K562 (cell line): ENCODE data around the gene TRMT112. TPM values are rescaled to one million over a fixed set of nuclear protein-coding genes. Genes with fewer than 3 reads are reported as not detected.

Experiments used
- CREBBP ChIP-seq: IDR thresholded peaks from one replicate; pipeline ENCODE4 v1.6.1; 2012; ENCODE audit warnings: low read depth, mild to moderate bottlenecking, control low read depth, inconsistent platforms, low read length
- CTBP1 ChIP-seq: fragments of 450-650 bp; IDR thresholded peaks from 2 replicates; pipeline ENCODE4 v1.6.1; 2016; ENCODE audit warnings: borderline replicate concordance
- ETV1 ChIP-seq: fragments of 450-650 bp; conservative IDR thresholded peaks from 2 replicates; pipeline ENCODE4 v1.6.1; 2016; ENCODE audit warnings: missing genetic modification characterization, control low read depth, low read depth, missing compliant biosample characterization
- FOXP4 ChIP-seq: sonication (generic); formaldehyde crosslinking; IDR thresholded peaks from 2 replicates; pipeline ENCODE4 v1.8.0; 2022; ENCODE audit warnings: mild to moderate bottlenecking, missing genetic modification reagents, borderline replicate concordance
- FUS ChIP-seq: fragments of 200-400 bp; formaldehyde crosslinking; optimal IDR thresholded peaks from 2 replicates; pipeline ENCODE3; 2017; ENCODE audit warnings: low read depth, low read length
- GMEB1 ChIP-seq: fragments of 250-450 bp; sonication (Bioruptor Pico); IDR thresholded peaks from 2 replicates; pipeline ENCODE4 v1.4.0; 2020; ENCODE audit warnings: mild to moderate bottlenecking
- HMG20B ChIP-seq: fragments of 250-450 bp; sonication (Bioruptor Pico); IDR thresholded peaks from 2 replicates; pipeline ENCODE4 v1.5.0; 2021; ENCODE audit warnings: mild to moderate bottlenecking
- KLF1 ChIP-seq: fragments of 450-650 bp; IDR thresholded peaks from 2 replicates; pipeline ENCODE4 v1.6.1; 2016; ENCODE audit warnings: missing genetic modification characterization, missing compliant biosample characterization
- MAX ChIP-seq: sonication (generic); formaldehyde crosslinking; IDR thresholded peaks from 2 replicates; pipeline ENCODE4 v1.9.0; 2022; ENCODE audit warnings: mild to moderate bottlenecking, missing genetic modification reagents
- NCOA2 ChIP-seq, 2 experiments: fragments of 450-650 bp; IDR thresholded peaks; 2 replicates each; pipeline ENCODE4 v1.6.1; 2018; ENCODE audit warnings: mild to moderate bottlenecking in 2 of 2, moderate library complexity in 1 of 2; ENCODE audit not compliant: partially characterized antibody in 2 of 2
- NFIC ChIP-seq: fragments of 450-650 bp; IDR thresholded peaks from 2 replicates; pipeline ENCODE4 v1.6.1; 2017; ENCODE audit warnings: mild to moderate bottlenecking, inconsistent platforms
- RBFOX2 ChIP-seq: fragments of 200-400 bp; formaldehyde crosslinking; IDR thresholded peaks from 2 replicates; pipeline ENCODE4 v1.6.1; 2017; ENCODE audit warnings: low read depth, mild to moderate bottlenecking, low read length, moderate library complexity
- SMAD4 ChIP-seq: fragments of 250-450 bp; sonication (Bioruptor Pico); conservative IDR thresholded peaks from 2 replicates; pipeline ENCODE4 v1.8.0; 2021; ENCODE audit warnings: inconsistent platforms, mild to moderate bottlenecking, moderate library complexity
- TSHZ1 ChIP-seq: fragments of 250-450 bp; sonication (Bioruptor Pico); IDR thresholded peaks from 2 replicates; pipeline ENCODE4 v1.4.0; 2020; ENCODE audit warnings: mild to moderate bottlenecking, moderate library complexity
- XRCC3 ChIP-seq: fragments of 450-650 bp; IDR thresholded peaks from 2 replicates; pipeline ENCODE4 v1.6.1; 2017; ENCODE audit warnings: mild to moderate bottlenecking, moderate library complexity
- ZNF124 ChIP-seq: sonication (generic); formaldehyde crosslinking; IDR thresholded peaks from 2 replicates; pipeline ENCODE4 v1.8.1; 2022; ENCODE audit warnings: missing genetic modification reagents
- ZNF146 ChIP-seq: IDR thresholded peaks from one replicate; pipeline ENCODE4 v1.6.1; 2018; ENCODE audit warnings: missing compliant biosample characterization; ENCODE audit not compliant: unreplicated experiment
- ZNF354B ChIP-seq: fragments of 250-450 bp; sonication (Bioruptor Pico); IDR thresholded peaks from 2 replicates; pipeline ENCODE4 v1.4.0; 2020
- ZNF444 ChIP-seq: fragments of 250-450 bp; sonication (Bioruptor Pico); IDR thresholded peaks from 2 replicates; pipeline ENCODE4 v1.4.0; 2020; ENCODE audit warnings: mild to moderate bottlenecking, moderate library complexity
- polyA plus RNA-seq, 8 experiments: library from polyadenylated mRNA; depleted of rRNA in 4 of 8; stranded (reverse) in 5 of 8; unstranded in 3 of 8; fragments of >200 nt; fragmentation: Nextera tagmentation in 2 of 8; fragmentation: Illumina TruSeq in 1 of 8; extraction: Ambion mirVana in 2 of 8; extraction: Trizol in 1 of 8; gene quantifications; 2 replicates each; pipeline versions ENCODE4 v1.2.1 to v1.2.3, GENCODE V29; 2011 to 2014; ENCODE audit warnings: inconsistent platforms in 1 of 8, missing spikeins in 1 of 8
- total RNA-seq, 7 experiments: library from RNA; depleted of rRNA in 6 of 7; stranded (reverse); fragments of >200 nt in 6 of 7; fragmentation: Illumina TruSeq in 2 of 7; extraction: Trizol in 2 of 7; gene quantifications; 2 replicates each; pipeline versions ENCODE4 v1.2.1 to v1.2.3, GENCODE V29; 2011 to 2021; ENCODE audit warnings: low replicate concordance in 1 of 7

The TRMT112 gene
- total and polyA plus RNA-seq, 9 of the 15 experiments (the other 6 are each of a cell fraction or from before 2014, with no cell fraction given), result 162 to 444 (median 300) TPM

- TF ChIP-seq FOXP4 (CRISPR knock-in tag) (no peak), ZNF354B (no peak), MAX (CRISPR knock-in tag) (no peak), HMG20B (CRISPR knock-in tag) (no peak), CREBBP (no peak), RBFOX2 (peak; percentile 87), NFIC (0 out of 2 replicates have a peak, but pooled peaks have one; percentile 36), ZNF146 (CRISPR knock-in tag) (no peak), ZNF124 (CRISPR knock-in tag) (no peak), XRCC3 (no peak), CTBP1 (peak; percentile 80), SMAD4 (CRISPR knock-in tag) (peak; percentile 57), KLF1 (0 out of 2 replicates have a peak, but pooled peaks have one; percentile 10), NCOA2 (IDR thresholded peaks at IDR 0.05; ENCODE audit: partially characterized antibody in 2 of 2) (no peak), TSHZ1 (CRISPR knock-in tag) (no peak), ZNF444 (peak; percentile 64; the same call in 1 of the 2 replicates), GMEB1 (CRISPR knock-in tag) (peak; percentile 39; the same call in 1 of the 2 replicates), FUS (peak; percentile 97), ETV1 (no peak)
Measured at GRCh38 chr11:64284962-64285884, 32.1 kb downstream of the TRMT112 start, which contains the start of gene GPR137 (continued).
